HG02763 (cell line): Measurements from ENCODE around the gene SYNJ1.
"Not testable (repeated sequence)": the region's sequence is repeated elsewhere in the genome, so short reads cannot be mapped to it uniquely, and the experiment has no call there.

Source experiments
- ATAC-seq: cut with Tn5 transposase; IDR thresholded peaks from one replicate; pipeline ENCODE4 v1.9.1; 2021; ENCODE audit warnings: mild to moderate bottlenecking, moderate library complexity; ENCODE audit not compliant: unreplicated experiment

The SYNJ1 gene, protein sequence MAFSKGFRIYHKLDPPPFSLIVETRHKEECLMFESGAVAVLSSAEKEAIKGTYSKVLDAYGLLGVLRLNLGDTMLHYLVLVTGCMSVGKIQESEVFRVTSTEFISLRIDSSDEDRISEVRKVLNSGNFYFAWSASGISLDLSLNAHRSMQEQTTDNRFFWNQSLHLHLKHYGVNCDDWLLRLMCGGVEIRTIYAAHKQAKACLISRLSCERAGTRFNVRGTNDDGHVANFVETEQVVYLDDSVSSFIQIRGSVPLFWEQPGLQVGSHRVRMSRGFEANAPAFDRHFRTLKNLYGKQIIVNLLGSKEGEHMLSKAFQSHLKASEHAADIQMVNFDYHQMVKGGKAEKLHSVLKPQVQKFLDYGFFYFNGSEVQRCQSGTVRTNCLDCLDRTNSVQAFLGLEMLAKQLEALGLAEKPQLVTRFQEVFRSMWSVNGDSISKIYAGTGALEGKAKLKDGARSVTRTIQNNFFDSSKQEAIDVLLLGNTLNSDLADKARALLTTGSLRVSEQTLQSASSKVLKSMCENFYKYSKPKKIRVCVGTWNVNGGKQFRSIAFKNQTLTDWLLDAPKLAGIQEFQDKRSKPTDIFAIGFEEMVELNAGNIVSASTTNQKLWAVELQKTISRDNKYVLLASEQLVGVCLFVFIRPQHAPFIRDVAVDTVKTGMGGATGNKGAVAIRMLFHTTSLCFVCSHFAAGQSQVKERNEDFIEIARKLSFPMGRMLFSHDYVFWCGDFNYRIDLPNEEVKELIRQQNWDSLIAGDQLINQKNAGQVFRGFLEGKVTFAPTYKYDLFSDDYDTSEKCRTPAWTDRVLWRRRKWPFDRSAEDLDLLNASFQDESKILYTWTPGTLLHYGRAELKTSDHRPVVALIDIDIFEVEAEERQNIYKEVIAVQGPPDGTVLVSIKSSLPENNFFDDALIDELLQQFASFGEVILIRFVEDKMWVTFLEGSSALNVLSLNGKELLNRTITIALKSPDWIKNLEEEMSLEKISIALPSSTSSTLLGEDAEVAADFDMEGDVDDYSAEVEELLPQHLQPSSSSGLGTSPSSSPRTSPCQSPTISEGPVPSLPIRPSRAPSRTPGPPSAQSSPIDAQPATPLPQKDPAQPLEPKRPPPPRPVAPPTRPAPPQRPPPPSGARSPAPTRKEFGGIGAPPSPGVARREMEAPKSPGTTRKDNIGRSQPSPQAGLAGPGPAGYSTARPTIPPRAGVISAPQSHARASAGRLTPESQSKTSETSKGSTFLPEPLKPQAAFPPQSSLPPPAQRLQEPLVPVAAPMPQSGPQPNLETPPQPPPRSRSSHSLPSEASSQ (N-terminal part only)

DNA sequence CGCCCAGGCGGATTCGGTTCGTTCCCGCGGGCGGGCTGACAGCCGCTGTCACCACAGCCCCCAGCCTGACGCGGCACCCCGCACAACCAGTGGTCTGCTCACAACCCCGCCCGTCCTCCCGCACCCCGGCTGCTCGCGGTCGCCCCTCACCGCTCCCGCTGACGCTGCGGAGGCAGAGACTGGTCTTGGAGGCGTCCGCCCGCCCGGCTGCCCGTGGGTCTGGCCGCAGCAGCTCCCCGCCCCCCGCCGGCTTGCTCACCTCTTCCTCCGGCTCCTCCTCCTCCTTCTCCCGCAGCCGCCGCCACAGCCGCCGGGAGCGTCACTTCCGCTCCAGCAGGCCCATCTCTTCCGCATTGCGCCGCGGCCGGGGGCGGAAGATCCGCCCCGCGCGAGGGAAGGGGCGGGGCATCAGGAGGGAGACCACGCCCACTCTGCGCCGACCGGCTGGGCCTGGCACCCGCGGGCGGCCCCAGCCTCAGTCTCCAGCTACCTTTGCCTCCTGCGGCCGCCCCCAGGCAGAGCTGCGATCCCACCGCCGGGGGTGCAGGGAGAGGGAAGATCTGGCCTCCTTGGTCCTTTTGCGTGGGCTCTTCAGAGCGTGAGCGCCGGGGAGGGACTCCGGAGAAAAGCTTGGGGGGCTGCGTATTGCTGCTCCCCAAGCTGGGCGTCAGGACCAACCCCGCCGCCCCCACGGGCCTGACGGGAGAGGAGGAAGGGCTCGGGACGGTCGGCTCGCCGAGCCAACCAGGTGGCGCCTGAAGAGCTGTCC, at the start of gene SYNJ1:
TSS of gene SYNJ1 (minus strand) at position 327 of the 769 bp plus-strand sequence. CDS start 1,118 bp downstream, outside the sequence.
- peak; percentile 92 for ATAC-seq

- no peak for ATAC-seq
These were observed 49.5 kb upstream of the SYNJ1 start for GRCh38 chr21:32777269-32777668.

GRCh38 chr21:32776743-32777142, 48.9 kb upstream of the SYNJ1 start:
- ATAC-seq = no peak

DNA sequence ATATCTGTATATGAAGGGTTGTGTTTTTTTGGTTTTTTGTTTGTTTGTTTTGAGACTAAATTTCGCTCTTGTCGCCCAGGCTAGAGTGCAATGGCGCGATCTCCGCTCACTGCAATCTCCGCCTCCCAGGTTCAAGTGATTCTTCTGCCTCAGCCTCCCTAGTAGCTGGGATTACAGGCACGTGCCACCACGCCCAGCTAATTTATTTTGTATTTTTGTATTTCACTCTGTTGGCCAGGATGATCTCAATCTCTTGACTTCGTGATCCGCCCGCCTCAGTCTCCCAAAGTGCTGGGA, 45.2 kb upstream of the SYNJ1 start:
- ATAC-seq = not testable (repeated sequence)

- no peak for ATAC-seq
These were observed 44.7 kb upstream of the SYNJ1 start for GRCh38 chr21:32772281-32773047.

DNA sequence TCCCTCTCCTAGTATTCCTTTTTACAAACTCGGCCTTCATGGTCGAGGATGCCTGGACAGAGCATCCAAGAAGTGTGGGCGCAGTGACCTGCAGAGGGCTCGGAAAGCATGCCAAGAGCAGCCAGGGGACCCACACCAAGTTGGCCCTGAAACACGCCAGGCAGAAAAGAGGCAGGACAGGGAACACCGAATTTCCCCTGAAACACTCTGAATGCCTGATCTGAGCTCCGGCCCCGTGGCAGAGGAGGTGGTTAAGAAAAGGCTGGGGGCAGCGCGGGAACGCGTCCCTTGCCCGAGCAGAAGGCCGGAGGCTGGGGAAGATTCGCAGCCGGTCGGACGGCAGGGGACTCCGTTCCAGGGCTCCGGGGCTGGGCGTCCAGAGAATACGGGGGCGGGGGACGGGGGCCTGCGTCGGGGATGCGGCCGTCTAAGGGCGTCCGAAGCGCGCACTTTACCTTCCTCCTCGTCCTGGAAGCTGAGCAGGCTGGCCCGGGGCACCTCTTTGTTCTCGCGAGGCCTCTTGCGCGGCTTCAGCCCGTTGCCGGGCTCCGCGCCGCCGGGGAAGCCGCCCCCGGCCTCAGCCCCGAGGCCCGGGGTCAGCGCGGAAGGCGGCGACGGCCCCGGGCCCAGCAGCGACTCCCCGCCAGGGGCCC, 43.2 kb upstream of the SYNJ1 start:
- ATAC-seq = peak; percentile 37

DNA sequence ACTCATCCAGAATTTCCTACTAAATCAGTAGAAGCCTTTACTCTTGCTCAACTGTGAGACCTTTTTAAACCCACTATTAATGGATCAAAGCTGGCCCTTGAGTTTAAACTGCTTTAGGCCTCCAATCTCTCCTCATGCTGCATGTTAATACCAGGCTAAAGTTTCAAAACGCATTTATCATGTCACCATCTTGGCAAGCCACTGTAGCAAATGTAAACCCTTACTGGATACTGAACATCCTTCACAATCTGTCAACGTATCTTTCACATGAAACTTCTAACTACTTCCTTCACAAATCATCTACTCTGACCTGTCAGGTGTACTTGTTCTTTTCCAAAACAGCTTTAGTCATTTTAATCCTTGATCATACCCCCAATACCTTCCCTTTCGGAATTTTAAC, 40.7 kb upstream of the SYNJ1 start:
- ATAC-seq = no peak

DNA sequence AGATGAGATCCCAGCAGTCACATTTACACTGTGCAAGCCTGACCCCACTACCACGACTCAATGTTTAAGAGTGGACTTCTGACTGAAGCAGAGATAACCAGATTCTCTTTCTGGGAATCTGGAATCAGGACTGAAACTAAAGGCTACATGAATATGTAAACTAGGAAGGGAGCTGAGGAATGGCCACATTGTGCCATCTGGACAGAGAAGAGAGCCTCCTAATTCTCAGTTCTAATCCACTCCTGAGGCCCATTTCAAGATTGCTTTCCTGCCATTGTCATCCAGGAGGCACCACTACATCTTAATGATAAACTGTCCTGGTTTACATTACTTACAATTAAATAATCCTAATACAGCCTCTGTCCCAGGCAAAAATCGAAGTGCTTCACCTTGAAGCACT, 37.2 kb upstream of the SYNJ1 start:
- no peak for ATAC-seq

GRCh38 chr21:32764186-32764585, 36.4 kb upstream of the SYNJ1 start:
- ATAC-seq = no peak

DNA sequence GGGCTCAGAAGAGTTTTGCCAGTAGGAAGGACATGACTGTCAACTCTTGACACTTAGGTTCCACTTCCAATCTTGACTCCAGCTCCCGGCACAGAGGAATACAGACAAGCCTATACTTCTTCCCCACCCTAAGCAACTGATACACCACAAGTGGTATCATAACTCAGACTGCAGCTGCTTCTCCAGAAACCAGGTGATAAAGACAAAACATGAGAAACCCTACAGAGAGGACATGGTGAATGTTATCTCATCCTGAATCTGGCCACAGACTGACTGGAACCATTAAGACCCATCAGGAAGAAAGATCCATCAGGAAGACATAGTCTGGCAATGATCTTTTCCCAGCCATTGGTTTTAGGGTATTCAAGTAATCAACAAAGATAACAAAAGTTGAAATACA, 30.0 kb upstream of the SYNJ1 start:
- ATAC-seq = no peak

- no peak for ATAC-seq
These were observed 28.3 kb upstream of the SYNJ1 start for GRCh38 chr21:32756096-32756495.

DNA sequence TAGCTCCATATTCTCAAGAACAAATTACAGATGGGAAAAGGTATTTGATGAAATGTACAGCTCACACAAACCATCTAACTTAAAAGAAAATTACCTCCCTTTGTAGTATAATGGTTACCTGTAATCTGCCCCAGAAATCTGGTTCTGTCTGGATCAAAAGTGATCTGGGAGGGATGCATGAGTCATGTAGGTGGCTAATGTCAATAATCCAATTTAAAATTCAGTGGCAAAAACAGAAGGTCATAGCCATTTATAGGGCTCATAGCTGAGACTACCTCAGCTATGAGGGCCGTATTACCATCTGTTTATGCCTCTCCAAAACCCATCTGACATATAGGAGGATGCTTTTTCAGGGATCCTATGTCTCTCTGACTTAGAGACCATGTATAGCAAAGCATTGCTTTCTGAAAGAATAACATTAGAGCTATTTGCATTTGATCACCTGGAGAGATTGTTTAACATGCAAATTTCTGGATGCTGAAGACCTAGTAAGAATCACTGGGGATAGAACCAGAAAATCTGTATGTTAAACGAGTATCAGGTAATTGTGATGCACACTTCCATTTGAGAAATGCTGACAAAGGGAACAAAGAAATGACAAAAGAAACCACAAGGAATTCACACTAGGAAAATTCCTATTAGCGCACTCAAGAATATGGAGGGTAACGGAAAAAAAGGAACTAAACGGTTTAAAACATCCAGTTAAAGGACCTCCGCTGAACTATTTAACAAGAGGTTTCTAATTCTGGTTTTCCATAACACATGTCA, 26.2 kb upstream of the SYNJ1 start:
- ATAC-seq = no peak

DNA sequence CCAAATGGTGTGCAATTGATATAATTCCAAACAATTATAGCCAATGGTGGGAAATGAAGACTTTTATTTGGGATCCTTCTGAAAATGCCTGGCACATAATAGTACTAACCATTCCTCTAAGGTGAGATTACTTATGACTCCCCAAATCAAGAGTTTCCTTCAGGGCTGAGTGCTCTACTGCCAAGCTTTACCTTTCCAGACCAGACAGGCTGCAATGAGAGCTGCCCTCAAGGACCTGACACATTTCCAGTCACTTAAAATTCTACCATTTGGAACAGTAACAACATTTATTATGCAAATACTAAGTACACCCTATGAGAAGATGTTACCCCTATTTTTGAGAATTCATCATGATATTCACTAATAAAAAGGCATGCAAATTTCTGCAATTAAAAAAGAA, 22.6 kb upstream of the SYNJ1 start:
- no peak for ATAC-seq

DNA sequence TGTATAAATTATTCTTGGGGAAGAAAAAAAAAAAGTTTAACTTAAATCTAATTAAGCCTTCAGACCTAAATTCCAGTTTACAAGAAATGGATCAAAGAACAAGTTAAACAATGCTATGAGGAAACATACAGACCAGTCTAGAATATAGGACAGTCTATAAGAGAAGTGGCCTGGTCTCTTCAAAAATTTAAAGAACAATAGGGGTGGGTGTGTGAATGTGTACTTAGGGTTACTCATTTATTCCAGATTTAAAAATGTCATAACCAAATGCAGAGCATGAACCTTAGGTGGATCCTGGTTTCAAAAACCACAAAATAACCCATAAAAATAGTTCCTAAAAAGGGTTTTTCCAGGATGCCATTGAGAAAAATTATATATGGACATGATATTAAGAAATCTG, 21.8 kb upstream of the SYNJ1 start:
- ATAC-seq = no peak

- no peak for ATAC-seq
These were observed 20.7 kb upstream of the SYNJ1 start for GRCh38 chr21:32748529-32748928.

DNA sequence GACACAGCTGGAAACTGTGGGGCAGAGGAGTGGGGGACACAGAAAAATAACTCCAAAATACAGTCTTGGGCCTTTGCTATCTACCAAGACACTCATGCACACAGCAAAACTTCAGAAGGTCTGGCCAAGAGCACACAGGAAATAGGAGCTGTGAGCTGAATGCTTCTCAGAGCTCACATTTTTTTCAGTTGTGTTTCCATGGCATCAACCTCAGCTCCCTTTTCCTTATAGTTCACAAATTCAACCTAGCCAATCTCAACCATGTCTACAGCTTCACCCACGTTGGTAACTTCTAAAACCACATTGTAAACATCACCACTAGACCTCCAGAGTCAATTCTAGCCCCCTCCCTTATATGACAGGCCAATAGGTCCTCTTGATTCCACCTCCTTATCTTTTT, 19.6 kb upstream of the SYNJ1 start:
- ATAC-seq = no peak

DNA sequence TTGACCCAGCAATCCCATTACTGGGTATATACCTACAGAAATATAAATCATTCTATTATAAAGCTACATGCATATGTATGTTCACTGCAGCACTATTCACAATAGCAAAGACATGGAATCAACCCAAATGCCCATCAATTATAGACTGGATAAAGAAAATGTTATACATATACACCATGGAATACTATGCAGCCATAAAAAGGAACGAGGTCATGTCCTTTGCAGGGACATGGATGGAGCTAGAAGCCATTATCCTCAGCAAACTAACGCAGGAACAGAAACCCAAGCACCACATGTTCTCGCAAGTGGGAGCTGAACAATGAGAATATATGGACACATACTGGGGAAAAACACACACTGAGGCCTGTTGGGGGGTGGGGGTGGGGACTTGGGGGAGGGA, 18.9 kb upstream of the SYNJ1 start:
- not testable (repeated sequence) for ATAC-seq

DNA sequence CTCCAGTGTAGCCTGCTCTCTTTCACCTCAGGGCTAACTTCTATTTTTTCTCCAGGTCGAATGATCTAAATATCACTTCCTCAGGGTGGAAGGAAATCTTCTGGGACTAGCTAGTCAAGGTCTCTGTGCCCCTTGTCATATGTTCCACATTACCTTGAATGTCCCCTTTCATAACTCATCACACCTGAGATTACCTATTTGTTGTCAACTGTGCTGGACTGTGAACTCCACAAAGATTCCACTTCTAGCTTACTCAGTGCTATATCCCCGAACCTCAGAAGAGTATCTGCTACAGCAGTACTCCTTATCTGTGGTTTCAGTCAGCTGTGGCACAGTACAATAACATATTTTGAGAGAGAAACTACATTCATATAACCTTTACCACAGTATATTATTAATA, 14.6 kb upstream of the SYNJ1 start:
- no peak for ATAC-seq

GRCh38 chr21:32741336-32741735, 13.5 kb upstream of the SYNJ1 start:
- ATAC-seq = no peak
